T-helper 17 cell (primary cell): ENCODE measurements around the gene SH2D1A. TPM values are rescaled to one million over a fixed set of nuclear protein-coding genes. Genes with fewer than 3 reads are reported as not detected.
"Not testable (repeated sequence)": the region's sequence is repeated elsewhere in the genome, so short reads cannot be mapped to it uniquely, and the experiment has no call there.

Experiments used
- ATAC-seq: fragments of 150-1000 bp; cut with Tn5 transposase; 2 replicates; pipeline ENCODE4 v1.10.0; 2021; ENCODE audit warnings: mild to moderate bottlenecking, moderate library complexity
- DNase-seq, 3 donors: peaks; one replicate each; pipeline versions ENCODE4 v3.0.0 to v3.0.0-alpha.2; 2020 to 2021
- H3K9me3 ChIP-seq: one replicate; pipeline ENCODE4 v1.7.0; 2013; ENCODE audit warnings: low read length, mild to moderate bottlenecking; ENCODE audit not compliant: control insufficient read depth, poor library complexity, severe bottlenecking
- H3K27ac Mint-ChIP-seq: one replicate; pipeline ENCODE4 v1.8.0; 2022; ENCODE audit warnings: mild to moderate bottlenecking, moderate library complexity, mixed read lengths
- H3K27me3 Mint-ChIP-seq: one replicate; pipeline ENCODE4 v1.8.0; 2022; ENCODE audit warnings: mixed read lengths
- H3K36me3 Mint-ChIP-seq: one replicate; pipeline ENCODE4 v1.8.0; 2022; ENCODE audit warnings: low read depth, mixed read lengths
- H3K4me1 Mint-ChIP-seq: one replicate; pipeline ENCODE4 v1.8.0; 2022; ENCODE audit warnings: mild to moderate bottlenecking, mixed read lengths
- H3K4me3 Mint-ChIP-seq: one replicate; pipeline ENCODE4 v1.8.0; 2022; ENCODE audit warnings: mild to moderate bottlenecking, moderate library complexity, mixed read lengths
- total RNA-seq, 4 donors: library from RNA in 2 of 4; stranded (reverse) in 2 of 4; gene quantifications; one replicate each; pipeline ENCODE4 v1.2.3 and lab custom pipeline; 2022 to 2026

SH2D1A gene
- 10 to 100 TPM; 25.8 to 29.1 TPM for total RNA-seq
- 44.4 to 80.0 reads per million in 2 donors for total RNA-seq (lab: John Stamatoyannopoulos, UW)

GRCh38 chrX:124346117-124346876 lies at the start of gene SH2D1A:
Gene SH2D1A (plus strand): TSS chrX:124346563. CDS start chrX:124346643, 80 bp downstream.
- ATAC-seq: peak; percentile 65
- H3K36me3 Mint-ChIP-seq: no peaks in the 10 kb centered on the region
- peak within 1 kb of the TSS; percentile 92 for H3K4me3 Mint-ChIP-seq
- no peak for DNase-seq
- H3K27ac Mint-ChIP-seq: peak within 1 kb of the TSS; percentile 87
- peaks cover 24% of the 10 kb centered on the region for H3K4me1 Mint-ChIP-seq
- no peaks in the 10 kb centered on the region for H3K9me3 ChIP-seq
- H3K27me3 Mint-ChIP-seq: no peaks in the 10 kb centered on the region

GRCh38 chrX:124299323-124299722 lies 47.0 kb upstream of the SH2D1A start:
- H3K4me1 Mint-ChIP-seq: peaks cover 11% of the 10 kb centered on the region
- not testable (repeated sequence) for H3K27me3 Mint-ChIP-seq, H3K36me3 Mint-ChIP-seq, DNase-seq, H3K9me3 ChIP-seq, H3K27ac Mint-ChIP-seq, H3K4me3 Mint-ChIP-seq, ATAC-seq

GRCh38 chrX:124300405-124300804 lies 46.0 kb upstream of the SH2D1A start:
- Mint-ChIP-seq H3K4me3 (peak overlapping the region; percentile 12), H3K4me1 (peaks cover 11% of the 10 kb centered on the region), H3K36me3 (no peaks in the 10 kb centered on the region), H3K27me3 (no peaks in the 10 kb centered on the region), H3K27ac (peak overlapping the region; percentile 6)
- ATAC-seq: no peak
- H3K9me3 ChIP-seq: no peaks in the 10 kb centered on the region
- DNase-seq: no peak

GRCh38 chrX:124307253-124307907 lies 39.0 kb upstream of the SH2D1A start:
- ATAC-seq (no peak), DNase-seq (no peak)
- Mint-ChIP-seq H3K36me3 (no peaks in the 10 kb centered on the region), H3K4me3 (no peak overlapping the region), H3K4me1 (no peaks in the 10 kb centered on the region), H3K27ac (no peak overlapping the region), H3K27me3 (no peaks in the 10 kb centered on the region)
- no peaks in the 10 kb centered on the region for H3K9me3 ChIP-seq

GRCh38 chrX:124325732-124326131 lies 20.6 kb upstream of the SH2D1A start:
- DNase-seq (no peak), ATAC-seq (no peak)
- Mint-ChIP-seq H3K4me1 (no peaks in the 10 kb centered on the region), H3K36me3 (peaks cover 2% of the 10 kb centered on the region), H3K27me3 (no peaks in the 10 kb centered on the region), H3K4me3 (no peak overlapping the region), H3K27ac (no peak overlapping the region)
- H3K9me3 ChIP-seq: no peaks in the 10 kb centered on the region

GRCh38 chrX:124328765-124329164 lies 17.6 kb upstream of the SH2D1A start:
- Mint-ChIP-seq H3K27me3 (no peaks in the 10 kb centered on the region), H3K4me1 (peaks cover 3% of the 10 kb centered on the region), H3K4me3 (no peak overlapping the region), H3K27ac (no peak overlapping the region), H3K36me3 (no peaks in the 10 kb centered on the region)
- ATAC-seq: no peak
- H3K9me3 ChIP-seq: no peaks in the 10 kb centered on the region
- no peak for DNase-seq

GRCh38 chrX:124332481-124333424 lies 13.6 kb upstream of the SH2D1A start, which contains the start of gene TEX13D:
Gene TEX13D (plus strand): TSS chrX:124332660. CDS start chrX:124332918, 258 bp downstream.
- ATAC-seq (no peak), DNase-seq (no peak)
- H3K4me3 Mint-ChIP-seq: no peak within 1 kb of the TSS
- no peaks in the 10 kb centered on the region for H3K27me3 Mint-ChIP-seq
- H3K9me3 ChIP-seq: no peaks in the 10 kb centered on the region
- H3K27ac Mint-ChIP-seq: no peak within 1 kb of the TSS
- peaks cover 8% of the 10 kb centered on the region for H3K4me1 Mint-ChIP-seq
- no peaks in the 10 kb centered on the region for H3K36me3 Mint-ChIP-seq

- no peaks in the 10 kb centered on the region for H3K36me3 Mint-ChIP-seq
- ATAC-seq (no peak), DNase-seq (no peak)
- peaks cover 8% of the 10 kb centered on the region for H3K4me1 Mint-ChIP-seq
- H3K27ac Mint-ChIP-seq: no peak overlapping the region
- H3K9me3 ChIP-seq: no peaks in the 10 kb centered on the region
- H3K4me3 Mint-ChIP-seq: no peak overlapping the region
- no peaks in the 10 kb centered on the region for H3K27me3 Mint-ChIP-seq
Observed at GRCh38 chrX:124333862-124334261, 12.5 kb upstream of the SH2D1A start.

GRCh38 chrX:124334555-124334954 lies 11.8 kb upstream of the SH2D1A start:
- not testable (repeated sequence) for H3K4me3 Mint-ChIP-seq, H3K36me3 Mint-ChIP-seq, ATAC-seq, DNase-seq, H3K9me3 ChIP-seq, H3K27ac Mint-ChIP-seq, H3K27me3 Mint-ChIP-seq
- peaks cover 11% of the 10 kb centered on the region for H3K4me1 Mint-ChIP-seq

GRCh38 chrX:124335598-124335997 lies 10.8 kb upstream of the SH2D1A start:
- H3K27ac Mint-ChIP-seq: no peak overlapping the region

GRCh38 chrX:124337916-124338315 lies 8.4 kb upstream of the SH2D1A start:
- ATAC-seq (no peak), DNase-seq (no peak)
- no peaks in the 10 kb centered on the region for H3K9me3 ChIP-seq
- no peaks in the 10 kb centered on the region for H3K36me3 Mint-ChIP-seq
- no peak overlapping the region for H3K4me3 Mint-ChIP-seq
- no peak overlapping the region for H3K27ac Mint-ChIP-seq
- peaks cover 16% of the 10 kb centered on the region for H3K4me1 Mint-ChIP-seq
- H3K27me3 Mint-ChIP-seq: no peaks in the 10 kb centered on the region

More at GRCh38 chrX:124335598-124335997, 10.8 kb upstream of the SH2D1A start:
- no peak for DNase-seq
- Mint-ChIP-seq H3K36me3 (no peaks in the 10 kb centered on the region), H3K27me3 (no peaks in the 10 kb centered on the region), H3K4me1 (peaks cover 11% of the 10 kb centered on the region), H3K4me3 (no peak overlapping the region)
- H3K9me3 ChIP-seq: no peaks in the 10 kb centered on the region
- ATAC-seq: no peak

- Mint-ChIP-seq H3K4me1 (peaks cover 19% of the 10 kb centered on the region), H3K4me3 (no peak overlapping the region), H3K27me3 (no peaks in the 10 kb centered on the region), H3K36me3 (no peaks in the 10 kb centered on the region), H3K27ac (no peak overlapping the region)
- ATAC-seq (peak; percentile 67), DNase-seq (no peak)
- H3K9me3 ChIP-seq: no peaks in the 10 kb centered on the region
Observed at GRCh38 chrX:124338733-124339514, 7.4 kb upstream of the SH2D1A start.
